Renal cortex interstitium (tissue), 15 donors: Measurements from ENCODE around the gene RNF217. TPM values are rescaled to one million over a fixed set of nuclear protein-coding genes. Genes with fewer than 3 reads are reported as not detected.
"Not testable (repeated sequence)": the region's sequence is repeated elsewhere in the genome, so short reads cannot be mapped to it uniquely, and the experiment has no call there.

ENCODE experiments used
- DNase-seq, 11 donors: peaks; one replicate each; pipeline ENCODE4 v3.0.0-alpha.2; 2013; ENCODE audit warnings: low read depth in 9 of 11, low spot score in 4 of 11; ENCODE audit errors: extremely low read depth in 1 of 11
- long read RNA-seq, 16 experiments: transcript quantifications; one replicate each; lab custom pipeline, GENCODE V29; 2026
- polyA plus RNA-seq, 3 donors: library from polyadenylated mRNA; unstranded; fragments of 120-200 nt; gene quantifications; one replicate each; pipeline ENCODE4 v1.2.1, GENCODE V29; 2013; ENCODE audit not compliant: insufficient read length in 3 of 3

Gene RNF217, protein sequence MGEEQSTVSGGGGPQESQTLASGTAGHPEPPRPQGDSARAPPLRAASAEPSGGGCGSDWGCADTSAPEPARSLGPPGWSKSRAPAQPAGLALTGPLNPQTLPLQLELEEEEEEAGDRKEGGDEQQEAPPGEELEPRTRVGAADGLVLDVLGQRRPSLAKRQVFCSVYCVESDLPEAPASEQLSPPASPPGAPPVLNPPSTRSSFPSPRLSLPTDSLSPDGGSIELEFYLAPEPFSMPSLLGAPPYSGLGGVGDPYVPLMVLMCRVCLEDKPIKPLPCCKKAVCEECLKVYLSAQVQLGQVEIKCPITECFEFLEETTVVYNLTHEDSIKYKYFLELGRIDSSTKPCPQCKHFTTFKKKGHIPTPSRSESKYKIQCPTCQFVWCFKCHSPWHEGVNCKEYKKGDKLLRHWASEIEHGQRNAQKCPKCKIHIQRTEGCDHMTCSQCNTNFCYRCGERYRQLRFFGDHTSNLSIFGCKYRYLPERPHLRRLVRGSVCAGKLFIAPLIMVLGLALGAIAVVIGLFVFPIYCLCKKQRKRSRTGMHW
- 10 to 100 TPM; 13.0 to 17.1 (median 14.1) TPM for polyA plus RNA-seq
- long read RNA-seq, donor 1 = 0 reads
- long read RNA-seq, donor 2 = 0 reads
- long read RNA-seq, donor 3, full-length matches to known transcripts = 7 of 7 reads
- long read RNA-seq, donor 3, partial matches to known transcripts = 0 of 7 reads
- long read RNA-seq, donor 3, other reads (novel, unspliced or antisense) = 0 of 7 reads
- long read RNA-seq, donor 4, full-length matches to known transcripts = 2 of 2 reads
- long read RNA-seq, donor 4, partial matches to known transcripts = 0 of 2 reads
- long read RNA-seq, donor 4, other reads (novel, unspliced or antisense) = 0 of 2 reads
- long read RNA-seq, donor 5 = 0 reads
- long read RNA-seq, donor 6, full-length matches to known transcripts = 1 of 1 reads
- long read RNA-seq, donor 6, partial matches to known transcripts = 0 of 1 reads
- long read RNA-seq, donor 6, other reads (novel, unspliced or antisense) = 0 of 1 reads
- long read RNA-seq, donor 7, full-length matches to known transcripts = 1 of 1 reads
- long read RNA-seq, donor 7, partial matches to known transcripts = 0 of 1 reads
- long read RNA-seq, donor 7, other reads (novel, unspliced or antisense) = 0 of 1 reads
- long read RNA-seq, donor 8 = 0 reads
- long read RNA-seq, donor 9 = 0 reads
- long read RNA-seq, donor 10, full-length matches to known transcripts = 1 of 1 reads
- long read RNA-seq, donor 10, partial matches to known transcripts = 0 of 1 reads
- long read RNA-seq, donor 10, other reads (novel, unspliced or antisense) = 0 of 1 reads
- long read RNA-seq, donor 11, full-length matches to known transcripts = 3 of 3 reads
- long read RNA-seq, donor 11, partial matches to known transcripts = 0 of 3 reads
- long read RNA-seq, donor 11, other reads (novel, unspliced or antisense) = 0 of 3 reads
- long read RNA-seq, donor 12 = 0 reads
- long read RNA-seq, donor 13 = 0 reads
- long read RNA-seq, donor 14 = 0 reads
- long read RNA-seq, donor 15 = 0 reads
- long read RNA-seq, donor 16, full-length matches to known transcripts = 3 of 3 reads
- long read RNA-seq, donor 16, partial matches to known transcripts = 0 of 3 reads
- long read RNA-seq, donor 16, other reads (novel, unspliced or antisense) = 0 of 3 reads

DNA sequence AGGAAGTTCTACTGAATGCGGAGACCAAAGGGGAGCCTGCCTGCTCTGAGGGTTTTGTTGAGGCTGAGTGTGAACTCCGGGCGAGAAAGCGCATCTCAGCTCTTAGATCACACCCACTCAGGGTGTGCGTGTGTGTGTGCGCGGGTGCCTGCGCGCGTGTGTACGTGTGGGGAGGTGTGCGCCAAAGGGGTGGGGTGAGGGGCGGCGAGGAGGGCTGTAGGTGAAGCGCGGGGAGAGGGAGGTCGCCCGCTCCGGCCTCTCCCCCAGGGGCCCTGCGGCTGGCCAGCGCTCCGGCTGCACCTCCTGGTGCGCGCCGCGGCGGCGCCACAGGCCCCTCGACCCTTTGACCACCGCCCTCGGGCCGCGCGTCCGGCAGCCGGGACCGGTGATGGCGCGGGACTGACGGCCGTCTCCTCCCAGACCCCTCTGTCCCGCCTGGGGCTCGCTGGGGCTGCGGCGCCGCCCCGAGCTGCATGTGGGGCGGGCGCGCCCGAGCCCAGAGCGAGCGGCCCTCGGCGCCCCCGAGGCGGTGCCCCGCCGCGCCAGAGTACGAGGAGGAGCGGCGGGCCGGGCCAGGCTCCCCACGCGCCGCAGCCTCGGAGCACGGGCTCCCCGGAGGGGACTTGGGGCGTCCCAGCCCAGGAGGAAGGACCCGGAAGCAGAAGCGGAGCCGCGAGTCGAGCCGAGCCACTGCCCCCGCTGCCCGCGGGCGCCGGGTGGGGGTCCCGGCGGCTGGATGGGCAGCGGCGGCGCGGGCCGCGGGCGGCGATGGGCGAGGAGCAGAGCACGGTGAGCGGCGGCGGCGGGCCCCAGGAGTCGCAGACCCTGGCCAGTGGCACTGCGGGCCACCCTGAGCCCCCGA lies at the start of gene RNF217:
RNF217 (plus strand) TSS at position 661 of the 862 bp plus-strand sequence; CDS start at position 769, 108 bp downstream.
- peak in 5 of 11 donors; percentile 31 to 60 (median 39) for DNase-seq

DNA sequence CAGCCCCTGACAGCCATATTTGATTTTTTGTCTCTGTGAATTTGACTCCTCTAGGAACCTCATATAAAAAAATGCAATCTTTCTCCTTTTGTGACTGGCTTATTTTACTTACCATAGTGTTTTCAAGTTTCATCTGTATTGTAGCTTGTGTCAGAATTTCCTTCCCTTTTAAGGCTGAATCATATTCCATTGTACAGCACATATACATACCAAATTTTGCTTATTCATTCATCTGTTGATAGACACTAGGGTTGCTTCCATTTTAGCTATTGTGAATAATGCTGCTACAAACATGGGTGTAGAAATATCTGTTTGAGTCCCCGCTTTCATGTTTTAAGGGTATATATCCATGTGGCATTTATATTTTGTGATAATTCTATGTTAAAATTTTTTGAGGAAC lies 49.2 kb upstream of the RNF217 start:
- no peak for DNase-seq

DNA sequence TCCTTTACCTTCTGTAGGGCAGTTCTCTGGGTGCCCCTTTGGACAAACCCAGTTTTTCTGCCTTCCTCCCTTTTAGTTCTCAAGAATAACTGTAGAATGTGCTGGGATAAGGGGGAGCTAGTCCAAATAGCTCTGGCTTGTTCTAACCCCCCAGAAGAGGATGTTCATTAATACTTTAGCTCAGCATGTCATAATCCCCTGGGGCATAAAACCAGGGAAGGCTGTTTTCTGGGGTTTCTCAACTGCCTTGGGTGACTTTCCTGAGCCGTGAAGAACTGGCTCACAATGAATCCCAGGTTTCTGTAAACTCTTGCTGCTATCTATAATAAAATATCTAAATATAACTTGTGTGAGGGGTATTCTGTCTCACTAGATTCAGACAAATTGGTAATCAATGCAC lies 44.5 kb upstream of the RNF217 start:
- DNase-seq = no peak

DNA sequence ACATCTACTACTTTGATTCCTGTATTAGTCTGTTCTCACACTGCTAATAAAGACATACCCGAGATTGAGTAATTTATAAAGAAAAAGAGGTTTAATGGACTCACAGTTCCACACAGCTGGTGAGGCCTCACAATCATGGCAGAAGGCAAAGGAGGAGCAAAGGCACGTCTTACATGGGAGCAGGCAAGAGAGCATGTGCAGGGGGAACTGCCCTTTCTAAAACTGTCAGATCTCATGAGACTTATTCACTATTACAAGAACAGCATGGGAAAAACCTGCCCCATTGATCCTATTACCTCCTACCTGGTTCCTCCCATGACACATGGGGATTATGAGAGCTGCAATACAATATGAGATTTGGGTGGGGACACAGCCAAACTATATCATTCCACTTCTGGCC lies 42.5 kb upstream of the RNF217 start:
- DNase-seq = not testable (repeated sequence)

DNA sequence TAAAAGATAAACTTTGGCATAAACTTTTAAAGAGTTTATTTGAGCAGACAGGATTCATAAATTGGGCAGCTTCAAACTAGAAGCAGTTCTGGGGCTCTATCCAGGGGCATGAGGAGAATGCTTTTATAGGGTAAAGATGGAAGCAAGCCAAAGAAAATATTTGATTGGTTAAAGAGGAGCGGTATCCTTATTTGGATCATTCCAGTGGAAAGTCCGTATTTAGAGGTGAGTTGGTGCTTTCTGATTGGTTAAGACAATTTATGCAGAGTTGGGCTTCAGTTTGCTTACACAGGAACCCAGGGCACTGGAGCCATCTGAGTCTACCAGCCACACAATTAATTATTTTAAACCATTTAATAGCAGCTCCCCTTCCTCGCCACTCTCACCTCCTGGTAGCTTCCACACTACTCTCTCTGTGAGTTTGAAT lies 37.9 kb upstream of the RNF217 start:
- DNase-seq = no peak

DNA sequence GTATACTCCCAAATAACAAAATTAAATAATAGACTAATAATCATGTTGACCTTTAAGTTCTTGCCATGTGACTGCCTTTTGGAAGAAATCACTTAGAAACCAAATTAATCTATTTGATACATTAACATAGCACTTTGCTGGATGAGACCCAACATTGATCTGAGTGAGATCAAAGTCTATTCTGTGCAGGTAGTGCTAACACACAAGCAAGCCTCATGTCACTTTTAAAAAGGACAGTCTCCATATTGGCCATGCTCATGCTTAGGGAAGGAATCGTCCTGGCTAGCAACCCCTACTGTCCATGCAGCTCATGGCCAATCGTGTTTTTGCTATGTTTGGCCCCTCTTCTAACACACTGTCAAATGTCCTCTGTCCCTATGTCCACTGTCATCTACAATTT lies 35.8 kb upstream of the RNF217 start:
- DNase-seq = no peak

DNA sequence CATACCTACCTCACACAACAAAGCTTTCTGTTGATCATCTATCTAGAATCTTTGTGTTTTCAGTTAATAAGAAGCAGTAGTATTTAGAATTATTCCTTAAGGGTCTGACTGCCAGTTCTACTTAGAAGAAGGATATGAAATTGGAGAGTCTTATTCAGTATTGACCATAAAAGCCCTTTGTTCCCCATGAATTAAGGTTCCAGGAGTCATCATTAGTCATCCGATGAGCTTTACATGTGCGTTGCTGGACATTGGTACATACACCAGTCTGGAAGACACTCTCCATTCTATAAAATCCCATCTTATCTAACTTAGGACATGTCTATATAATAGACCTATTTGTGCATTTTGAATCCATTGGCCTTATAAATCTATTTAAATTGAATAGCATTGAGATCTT lies 34.4 kb upstream of the RNF217 start:
- no peak for DNase-seq

DNA sequence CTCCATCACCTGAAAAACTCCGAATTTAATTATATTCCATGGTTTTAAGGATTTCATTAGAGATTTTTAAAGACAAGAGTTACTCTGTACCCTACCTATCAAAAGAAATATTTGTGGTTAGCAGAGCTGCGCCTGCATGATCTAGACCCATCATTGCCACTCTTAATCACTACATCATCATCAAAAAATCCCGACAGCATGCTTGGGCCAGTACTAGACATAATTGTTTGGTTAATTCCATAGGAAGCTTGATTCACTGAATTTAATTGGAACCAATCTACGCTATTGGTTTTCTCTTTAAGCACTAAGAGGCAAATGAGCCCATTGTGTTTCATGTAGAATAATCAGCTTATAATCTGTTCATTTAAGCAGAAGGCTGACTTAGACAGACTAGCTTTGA lies 33.4 kb upstream of the RNF217 start:
- no peak for DNase-seq

DNA sequence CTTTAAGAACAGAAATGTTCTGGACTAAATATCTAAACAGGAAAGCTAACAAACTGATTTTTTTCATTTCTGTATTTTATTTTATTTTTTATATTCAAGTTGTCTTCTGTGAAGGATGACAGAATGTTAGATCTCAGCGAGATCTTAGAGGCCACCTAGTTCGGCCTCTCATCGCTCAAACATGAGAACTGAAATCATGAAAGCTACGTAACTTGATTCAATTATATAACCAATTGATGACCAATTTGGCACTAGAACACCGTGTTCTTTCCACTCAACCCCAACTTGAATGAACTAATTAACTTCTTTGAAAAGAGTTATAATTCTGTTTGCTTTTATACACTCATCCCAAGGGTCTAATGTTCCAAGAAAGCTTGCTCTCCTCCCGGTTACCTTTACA lies 24.6 kb upstream of the RNF217 start:
- no peak for DNase-seq

DNA sequence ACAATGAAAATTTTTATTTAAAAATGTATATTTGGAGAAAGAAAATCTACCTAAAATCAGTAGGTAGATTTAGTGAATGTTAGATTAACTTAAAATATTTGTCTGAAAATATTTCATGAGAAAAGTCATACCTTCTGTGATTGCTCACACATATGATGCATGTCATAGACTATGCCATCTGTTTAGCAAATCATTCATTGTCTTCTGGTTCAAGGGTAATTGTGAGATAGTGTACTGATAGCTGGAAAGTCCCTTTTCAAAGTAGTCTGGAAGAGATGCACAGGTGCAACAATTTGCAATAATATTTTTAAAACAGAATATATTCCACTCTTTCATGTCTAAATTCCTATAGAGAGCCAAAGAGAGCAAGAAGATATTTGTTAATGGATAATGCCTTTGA lies 21.0 kb upstream of the RNF217 start:
- DNase-seq = no peak

DNA sequence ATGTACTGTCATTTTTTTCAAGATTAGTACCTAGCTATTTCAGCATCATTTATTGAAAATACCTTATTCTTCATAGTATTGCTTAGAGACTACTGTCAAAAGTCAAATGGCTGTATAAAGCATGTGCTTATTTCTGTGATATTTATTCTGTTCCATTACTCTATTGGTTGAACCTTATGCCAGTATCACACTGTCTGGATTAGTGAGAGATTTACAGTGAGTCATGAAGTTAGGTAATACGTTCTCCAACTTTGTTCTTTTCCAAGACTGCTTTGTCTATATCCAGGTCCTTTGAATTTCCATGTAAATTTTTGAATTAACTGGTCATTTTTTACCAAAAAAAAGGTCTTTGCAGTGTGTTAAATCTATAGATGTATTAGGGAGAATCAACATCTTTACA lies 18.6 kb upstream of the RNF217 start:
- no peak for DNase-seq

DNA sequence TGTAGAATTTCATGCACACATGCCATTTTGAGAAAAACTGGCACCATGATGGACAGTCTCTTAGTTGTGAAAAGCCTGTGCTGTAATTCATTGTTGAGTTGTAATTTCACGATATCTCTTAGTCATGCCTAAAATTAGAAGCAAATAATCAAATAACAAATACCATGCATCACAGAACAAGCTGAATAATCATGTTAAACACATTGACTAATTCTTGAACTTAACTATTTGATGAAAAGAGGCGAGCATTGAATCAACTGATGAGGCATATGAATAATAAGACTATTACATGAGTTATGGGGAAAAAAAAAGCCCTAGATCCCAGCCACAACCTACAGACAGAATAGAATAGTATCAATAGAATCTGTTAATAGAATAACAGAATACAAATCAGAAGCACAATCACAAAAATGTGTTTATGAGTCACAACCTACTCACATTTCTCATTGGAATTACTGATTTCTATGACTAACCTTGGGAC lies 14.2 kb upstream of the RNF217 start:
- no peak for DNase-seq

DNA sequence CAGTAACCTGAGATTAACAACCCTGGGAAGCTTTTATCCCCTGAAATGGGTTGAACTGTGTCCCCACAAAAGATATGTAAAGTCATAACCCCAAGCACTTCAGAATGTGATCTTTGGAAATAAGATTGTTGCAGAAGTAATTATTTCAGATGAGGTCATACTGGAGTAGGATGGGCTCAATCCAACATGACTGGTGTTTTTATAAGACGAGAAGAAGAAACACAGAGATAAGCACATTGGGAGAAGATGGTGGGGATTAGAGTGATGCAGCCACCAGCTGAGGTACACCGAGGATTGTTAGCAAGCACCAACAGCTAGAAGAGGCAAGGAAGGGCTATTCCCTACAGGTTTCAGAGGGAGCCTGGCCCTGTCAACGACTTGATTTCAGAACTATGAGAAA lies 12.5 kb upstream of the RNF217 start:
- DNase-seq = no peak

DNA sequence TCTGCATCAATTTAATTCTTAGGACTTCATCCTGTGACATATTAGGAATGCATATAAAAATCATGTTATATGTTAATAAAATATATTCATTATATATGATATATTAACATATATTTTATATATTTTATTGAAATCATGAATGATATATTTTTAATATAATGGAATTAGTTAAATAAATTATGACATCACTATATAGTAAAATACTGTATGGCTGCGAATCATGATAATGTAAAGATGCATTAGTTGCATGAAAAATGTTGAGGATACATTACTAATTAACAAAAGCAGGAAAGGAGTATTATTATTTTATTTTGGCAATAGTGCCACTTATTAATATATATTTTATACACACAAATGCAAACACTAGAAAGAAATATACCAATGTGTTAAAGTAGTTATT lies 8.4 kb upstream of the RNF217 start:
- DNase-seq = no peak

DNA sequence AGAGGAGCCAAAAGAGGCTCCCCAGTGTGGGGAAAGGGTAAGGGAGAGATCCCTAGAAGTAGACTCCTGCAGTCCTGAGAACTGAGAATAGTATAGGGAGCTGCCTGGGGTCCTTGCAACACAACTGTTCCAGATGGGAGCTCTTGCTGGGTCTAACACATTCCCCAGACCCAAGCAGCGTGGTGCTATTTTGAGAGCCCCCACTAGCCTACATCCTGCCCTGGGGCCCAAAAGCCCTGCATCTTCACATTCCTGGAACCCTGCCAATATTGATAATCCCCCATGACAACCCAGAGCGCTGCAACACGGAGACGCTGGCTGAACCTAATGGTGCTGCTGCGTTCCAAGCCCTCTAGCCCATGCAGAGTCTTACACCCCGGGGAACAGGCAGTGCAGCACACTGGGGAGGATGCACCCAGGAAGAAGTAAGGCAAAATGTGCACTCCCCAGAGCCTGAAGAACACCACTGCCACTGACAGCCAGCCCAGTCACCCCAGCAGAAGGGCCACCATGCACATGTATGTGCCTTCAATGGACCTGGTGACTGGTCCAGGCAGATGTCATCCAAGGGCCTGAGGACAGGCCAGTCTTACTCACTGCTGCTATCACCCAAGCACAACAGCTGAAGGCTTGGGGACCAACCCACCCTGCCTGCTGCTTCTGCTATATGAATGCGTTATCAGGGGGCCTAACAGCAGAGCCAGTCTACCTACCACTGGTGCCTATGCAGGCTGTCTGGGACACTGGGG lies 7.0 kb upstream of the RNF217 start:
- DNase-seq = no peak

DNA sequence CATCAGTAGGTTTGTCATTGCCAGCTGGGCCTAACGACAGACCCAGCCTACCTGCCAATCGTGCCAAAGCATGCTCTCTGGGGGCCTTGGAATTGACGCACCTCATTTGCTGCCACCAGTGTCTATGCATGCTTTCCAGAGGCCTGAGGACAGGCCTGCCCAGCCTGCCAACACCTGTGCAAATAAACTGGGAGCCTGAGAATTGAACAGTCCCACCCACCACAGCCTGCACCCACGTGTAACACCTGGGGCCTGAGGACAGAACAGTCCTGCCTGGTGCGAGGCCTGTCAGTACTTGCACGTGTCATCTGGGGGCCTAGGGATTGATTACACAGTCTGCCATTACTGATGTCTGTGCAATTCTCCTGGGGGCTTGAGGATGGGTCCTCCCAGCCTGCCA lies 6.2 kb upstream of the RNF217 start:
- no peak for DNase-seq

DNA sequence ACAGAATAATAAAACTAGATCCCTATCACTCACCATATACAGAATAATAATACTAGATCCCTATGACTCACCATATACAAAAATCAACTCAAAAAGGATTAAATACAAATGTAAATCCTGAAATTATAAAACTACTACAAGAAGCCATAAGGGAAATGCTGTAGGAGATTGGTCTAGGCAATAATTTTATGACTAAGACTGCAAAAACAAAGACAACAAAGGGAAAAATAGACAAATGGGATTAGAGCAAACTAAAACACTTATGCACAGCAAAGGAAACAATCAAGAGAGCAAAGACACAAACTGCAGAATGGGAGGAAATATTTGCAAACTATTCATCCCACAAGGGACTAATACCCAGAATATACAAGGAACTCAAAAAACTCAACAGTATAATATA lies 4.1 kb upstream of the RNF217 start:
- no peak for DNase-seq
